HepG2 (cell line): Measurements from ENCODE around the gene VSTM1. TPM values are rescaled to one million over a fixed set of nuclear protein-coding genes. Genes with fewer than 3 reads are reported as not detected.

Experiments used
- ASH2L ChIP-seq: fragments of 300-600, 200-600 bp; sonication (generic); IDR thresholded peaks from 2 replicates; pipeline ENCODE4 v1.7.0; 2017; ENCODE audit warnings: low read depth, mild to moderate bottlenecking, moderate library complexity, mixed read lengths, low read length; ENCODE audit not compliant: insufficient read length
- HOXA3 ChIP-seq: sonication (generic); formaldehyde crosslinking; IDR thresholded peaks from 2 replicates; pipeline ENCODE4 v1.5.0; 2020; ENCODE audit warnings: missing genetic modification reagents
- JUN ChIP-seq: sonication (generic); formaldehyde crosslinking; IDR thresholded peaks from 2 replicates; pipeline ENCODE4 v1.4.0; 2020; ENCODE audit warnings: mild to moderate bottlenecking, missing genetic modification reagents
- KDM2A ChIP-seq: sonication (generic); formaldehyde crosslinking; IDR thresholded peaks from 2 replicates; pipeline ENCODE4 v1.4.0; 2020; ENCODE audit warnings: low read depth, missing genetic modification reagents, borderline replicate concordance
- KDM3A ChIP-seq: IDR thresholded peaks from 2 replicates; pipeline ENCODE4 v1.6.1; 2018; ENCODE audit warnings: low read depth, missing compliant biosample characterization
- TBL1XR1 ChIP-seq: fragments of 150-350 bp; IDR thresholded peaks from 2 replicates; pipeline ENCODE4 v1.6.1; 2014; ENCODE audit warnings: borderline replicate concordance, low read length; ENCODE audit not compliant: partially characterized antibody
- TCF12 ChIP-seq, 2 experiments: fragments of 450-650 bp in 1 of 2; sonication (generic) in 1 of 2; formaldehyde crosslinking in 1 of 2; IDR thresholded peaks; 2 replicates each; pipeline versions ENCODE4 v1.6.1 to v1.8.0; 2017 to 2022; ENCODE audit warnings: antibody characterized with exemption in 1 of 2, mild to moderate bottlenecking in 1 of 2, missing genetic modification reagents in 1 of 2, moderate library complexity in 1 of 2
- TSC22D2 ChIP-seq: sonication (generic); formaldehyde crosslinking; IDR thresholded peaks from 2 replicates; pipeline ENCODE4 v1.5.1; 2020; ENCODE audit warnings: missing genetic modification reagents, mild to moderate bottlenecking, borderline replicate concordance
- YY1 ChIP-seq: IDR thresholded peaks from 2 replicates; pipeline ENCODE4 v1.6.1; 2011; ENCODE audit warnings: low read length, low read depth, moderate library complexity, mild to moderate bottlenecking; ENCODE audit not compliant: insufficient read depth, insufficient replicate concordance
- ZBTB7B ChIP-seq: sonication (generic); formaldehyde crosslinking; IDR thresholded peaks from 2 replicates; pipeline ENCODE4 v1.4.0; 2020; ENCODE audit warnings: missing genetic modification reagents
- ZKSCAN8 ChIP-seq: IDR thresholded peaks from 2 replicates; pipeline ENCODE4 v1.6.1; 2016; ENCODE audit warnings: borderline replicate concordance, missing genetic modification reagents, missing compliant biosample characterization
- ZNF138 ChIP-seq: sonication (generic); formaldehyde crosslinking; IDR thresholded peaks from 2 replicates; pipeline ENCODE4 v1.5.0; 2020; ENCODE audit warnings: mild to moderate bottlenecking, low read depth, missing genetic modification reagents
- ZNF205 ChIP-seq: IDR thresholded peaks from 2 replicates; pipeline ENCODE4 v1.6.1; 2018; ENCODE audit warnings: missing biosample characterization, missing genetic modification reagents
- ZNF7 ChIP-seq: IDR thresholded peaks from 2 replicates; pipeline ENCODE4 v1.6.1; 2016; ENCODE audit warnings: missing biosample characterization, missing genetic modification reagents
- ZNF883 ChIP-seq: sonication (generic); formaldehyde crosslinking; IDR thresholded peaks from 2 replicates; pipeline ENCODE4 v1.5.1; 2020; ENCODE audit warnings: mild to moderate bottlenecking, missing genetic modification reagents; ENCODE audit errors: not compliant biosample characterization
- polyA plus RNA-seq, 8 experiments: library from polyadenylated mRNA; depleted of rRNA in 3 of 8; stranded (reverse) in 7 of 8; unstranded in 1 of 8; fragments of >200 nt; fragmentation: Illumina TruSeq in 4 of 8; extraction: Trizol in 4 of 8; gene quantifications; 2 replicates each; pipeline versions ENCODE4 v1.2.1 to v1.2.3, GENCODE V29; 2011 to 2016; ENCODE audit warnings: low read depth in 4 of 8, missing spikeins in 1 of 8, mixed read lengths in 1 of 8; ENCODE audit not compliant: insufficient read depth in 1 of 8
- total RNA-seq, 5 experiments: library from RNA; depleted of rRNA; stranded (reverse); fragments of >200 nt; fragmentation: Illumina TruSeq; extraction: Trizol; gene quantifications; 2 replicates each; pipeline ENCODE4 v1.2.3, GENCODE V29; 2016; ENCODE audit warnings: low read depth in 1 of 5
- TF ChIP-seq, protein P1 (sequence below): sonication (generic); formaldehyde crosslinking; IDR thresholded peaks from 2 replicates; pipeline ENCODE4 v1.5.1; 2020; ENCODE audit warnings: mild to moderate bottlenecking, moderate library complexity, missing genetic modification reagents
- TF ChIP-seq, protein P2 (sequence below): sonication (generic); formaldehyde crosslinking; conservative IDR thresholded peaks from 2 replicates; pipeline ENCODE4 v1.4.0; 2020; ENCODE audit warnings: missing genetic modification reagents
- TF ChIP-seq, protein P3 (sequence below): sonication (generic); formaldehyde crosslinking; IDR thresholded peaks from 2 replicates; pipeline ENCODE4 v1.5.0; 2020; ENCODE audit warnings: mild to moderate bottlenecking, missing genetic modification reagents, borderline replicate concordance

Gene VSTM1
- total and polyA plus RNA-seq, 2 of the 13 experiments (the other 11 are each of a cell fraction or from before 2014, with no cell fraction given): not detected

DNA sequence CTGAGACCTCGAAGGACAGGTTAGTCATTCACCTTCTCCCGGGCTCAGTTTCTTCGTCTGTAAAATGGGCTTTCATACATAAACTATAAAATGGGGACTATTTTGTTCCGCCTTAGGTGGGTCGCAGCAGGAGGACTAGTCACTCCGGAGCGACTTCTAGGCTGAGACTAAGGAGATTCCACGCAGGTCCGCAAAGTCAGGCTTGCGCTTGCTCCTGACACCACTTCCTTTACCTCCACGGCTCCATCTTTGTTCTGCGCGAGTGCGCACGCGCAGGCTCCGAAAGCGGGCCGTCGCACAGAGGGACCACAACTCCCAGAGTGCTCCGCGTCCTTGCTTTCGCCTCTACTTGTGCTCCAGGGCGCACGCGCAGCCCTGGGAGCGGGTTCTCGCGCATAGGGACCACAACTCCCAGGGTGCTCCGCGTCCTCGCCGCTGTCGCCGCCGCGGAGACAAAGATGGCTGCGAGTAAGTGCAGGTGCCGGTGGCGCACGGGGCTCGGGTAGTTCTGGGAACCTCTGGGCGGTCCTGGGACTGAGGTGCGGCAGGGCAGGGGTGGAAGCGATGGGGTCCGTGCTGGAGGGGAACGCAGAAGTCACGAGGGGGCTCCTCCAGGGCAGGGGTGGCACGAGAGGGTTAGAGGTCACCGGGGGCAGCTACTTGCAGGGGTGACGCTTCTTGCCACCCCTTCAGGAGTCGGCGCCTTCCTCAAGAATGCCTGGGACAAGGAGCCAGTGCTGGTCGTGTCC is 38.9 kb upstream of the VSTM1 start, which contains the start of gene NDUFA3 (continued):
- TF ChIP-seq ZNF138 (CRISPR knock-in tag): peak; percentile 78; the same call in 1 of the 2 replicates
- TF ChIP-seq HOXA3 (CRISPR knock-in tag): peak; percentile 96
- TF ChIP-seq ASH2L: peak; percentile 60
- TF ChIP-seq TBL1XR1: peak; percentile 45
- TF ChIP-seq, protein P1, sequence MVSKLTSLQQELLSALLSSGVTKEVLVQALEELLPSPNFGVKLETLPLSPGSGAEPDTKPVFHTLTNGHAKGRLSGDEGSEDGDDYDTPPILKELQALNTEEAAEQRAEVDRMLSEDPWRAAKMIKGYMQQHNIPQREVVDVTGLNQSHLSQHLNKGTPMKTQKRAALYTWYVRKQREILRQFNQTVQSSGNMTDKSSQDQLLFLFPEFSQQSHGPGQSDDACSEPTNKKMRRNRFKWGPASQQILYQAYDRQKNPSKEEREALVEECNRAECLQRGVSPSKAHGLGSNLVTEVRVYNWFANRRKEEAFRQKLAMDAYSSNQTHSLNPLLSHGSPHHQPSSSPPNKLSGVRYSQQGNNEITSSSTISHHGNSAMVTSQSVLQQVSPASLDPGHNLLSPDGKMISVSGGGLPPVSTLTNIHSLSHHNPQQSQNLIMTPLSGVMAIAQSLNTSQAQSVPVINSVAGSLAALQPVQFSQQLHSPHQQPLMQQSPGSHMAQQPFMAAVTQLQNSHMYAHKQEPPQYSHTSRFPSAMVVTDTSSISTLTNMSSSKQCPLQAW (CRISPR knock-in tag): peak; percentile 88
- TF ChIP-seq TSC22D2 (CRISPR knock-in tag): peak; percentile 56; the same call in 1 of the 2 replicates
- TF ChIP-seq, protein P2, sequence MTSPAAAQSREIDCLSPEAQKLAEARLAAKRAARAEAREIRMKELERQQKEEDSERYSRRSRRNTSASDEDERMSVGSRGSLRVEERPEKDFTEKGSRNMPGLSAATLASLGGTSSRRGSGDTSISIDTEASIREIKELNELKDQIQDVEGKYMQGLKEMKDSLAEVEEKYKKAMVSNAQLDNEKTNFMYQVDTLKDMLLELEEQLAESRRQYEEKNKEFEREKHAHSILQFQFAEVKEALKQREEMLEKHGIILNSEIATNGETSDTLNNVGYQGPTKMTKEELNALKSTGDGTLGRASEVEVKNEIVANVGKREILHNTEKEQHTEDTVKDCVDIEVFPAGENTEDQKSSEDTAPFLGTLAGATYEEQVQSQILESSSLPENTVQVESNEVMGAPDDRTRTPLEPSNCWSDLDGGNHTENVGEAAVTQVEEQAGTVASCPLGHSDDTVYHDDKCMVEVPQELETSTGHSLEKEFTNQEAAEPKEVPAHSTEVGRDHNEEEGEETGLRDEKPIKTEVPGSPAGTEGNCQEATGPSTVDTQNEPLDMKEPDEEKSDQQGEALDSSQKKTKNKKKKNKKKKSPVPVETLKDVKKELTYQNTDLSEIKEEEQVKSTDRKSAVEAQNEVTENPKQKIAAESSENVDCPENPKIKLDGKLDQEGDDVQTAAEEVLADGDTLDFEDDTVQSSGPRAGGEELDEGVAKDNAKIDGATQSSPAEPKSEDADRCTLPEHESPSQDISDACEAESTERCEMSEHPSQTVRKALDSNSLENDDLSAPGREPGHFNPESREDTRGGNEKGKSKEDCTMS: no peak
- peak; percentile 42; the same call in 1 of the 2 replicates for TF ChIP-seq KDM3A (CRISPR knock-in tag)
- no peak for TF ChIP-seq ZNF7 (CRISPR knock-in tag)
- peak; percentile 57; the same call in 1 of the 2 replicates for TF ChIP-seq ZKSCAN8 (CRISPR knock-in tag)
- TF ChIP-seq KDM2A (CRISPR knock-in tag): peak; percentile 92
- TF ChIP-seq TCF12 (IDR thresholded peaks at IDR 0.05): no peak
- TF ChIP-seq TCF12 (CRISPR knock-in tag; IDR thresholded peaks at IDR 0.05): 0 out of 2 replicates have a peak, but pooled peaks have one; percentile 39
- peak; percentile 96 for TF ChIP-seq YY1
- TF ChIP-seq JUN: 0 out of 2 replicates have a peak, but pooled peaks have one; percentile 22
- peak; percentile 19; the same call in 1 of the 2 replicates for TF ChIP-seq ZNF205 (CRISPR knock-in tag)
- TF ChIP-seq ZNF883 (CRISPR knock-in tag): peak; percentile 42
- TF ChIP-seq ZBTB7B (CRISPR knock-in tag): no peak
- TF ChIP-seq, protein P3, sequence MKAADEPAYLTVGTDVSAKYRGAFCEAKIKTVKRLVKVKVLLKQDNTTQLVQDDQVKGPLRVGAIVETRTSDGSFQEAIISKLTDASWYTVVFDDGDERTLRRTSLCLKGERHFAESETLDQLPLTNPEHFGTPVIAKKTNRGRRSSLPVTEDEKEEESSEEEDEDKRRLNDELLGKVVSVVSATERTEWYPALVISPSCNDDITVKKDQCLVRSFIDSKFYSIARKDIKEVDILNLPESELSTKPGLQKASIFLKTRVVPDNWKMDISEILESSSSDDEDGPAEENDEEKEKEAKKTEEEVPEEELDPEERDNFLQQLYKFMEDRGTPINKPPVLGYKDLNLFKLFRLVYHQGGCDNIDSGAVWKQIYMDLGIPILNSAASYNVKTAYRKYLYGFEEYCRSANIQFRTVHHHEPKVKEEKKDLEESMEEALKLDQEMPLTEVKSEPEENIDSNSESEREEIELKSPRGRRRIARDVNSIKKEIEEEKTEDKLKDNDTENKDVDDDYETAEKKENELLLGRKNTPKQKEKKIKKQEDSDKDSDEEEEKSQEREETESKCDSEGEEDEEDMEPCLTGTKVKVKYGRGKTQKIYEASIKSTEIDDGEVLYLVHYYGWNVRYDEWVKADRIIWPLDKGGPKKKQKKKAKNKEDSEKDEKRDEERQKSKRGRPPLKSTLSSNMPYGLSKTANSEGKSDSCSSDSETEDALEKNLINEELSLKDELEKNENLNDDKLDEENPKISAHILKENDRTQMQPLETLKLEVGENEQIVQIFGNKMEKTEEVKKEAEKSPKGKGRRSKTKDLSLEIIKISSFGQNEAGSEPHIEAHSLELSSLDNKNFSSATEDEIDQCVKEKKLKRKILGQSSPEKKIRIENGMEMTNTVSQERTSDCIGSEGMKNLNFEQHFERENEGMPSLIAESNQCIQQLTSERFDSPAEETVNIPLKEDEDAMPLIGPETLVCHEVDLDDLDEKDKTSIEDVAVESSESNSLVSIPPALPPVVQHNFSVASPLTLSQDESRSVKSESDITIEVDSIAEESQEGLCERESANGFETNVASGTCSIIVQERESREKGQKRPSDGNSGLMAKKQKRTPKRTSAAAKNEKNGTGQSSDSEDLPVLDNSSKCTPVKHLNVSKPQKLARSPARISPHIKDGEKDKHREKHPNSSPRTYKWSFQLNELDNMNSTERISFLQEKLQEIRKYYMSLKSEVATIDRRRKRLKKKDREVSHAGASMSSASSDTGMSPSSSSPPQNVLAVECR: peak; percentile 93
